IMR-90 (cell line): Measurements from ENCODE around the gene FBLN1. TPM values are rescaled to one million over a fixed set of nuclear protein-coding genes. Genes with fewer than 3 reads are reported as not detected.

Source experiments
- ATAC-seq: fragments of 200-7000 bp; cut with Tn5 transposase; 2 replicates; pipeline ENCODE4 v1.9.1; 2020; ENCODE audit warnings: low read depth, mild to moderate bottlenecking, moderate library complexity
- BruUV-seq: library from RNA; stranded (reverse); fragments of 400-500 nt; replicated peaks from 2 replicates; lab custom pipeline; 2021; lab: Mats Ljungman, UMichigan
- CTCF ChIA-PET: fragments of 300-600 bp; formaldehyde crosslinking; extraction: SDS; loops from one replicate; lab custom pipeline; 2021; ENCODE audit warnings: antibody characterized with exemption; lab: Yijun Ruan, JAX
- POLR2A ChIA-PET: fragments of 300-600 bp; sonication (Branson Sonifier 250); formaldehyde crosslinking; loops from one replicate; lab custom pipeline; 2022; ENCODE audit warnings: antibody characterized with exemption; ENCODE audit not compliant: unreplicated experiment; lab: Charles Lee
- DNase-seq: peaks from one replicate; pipeline ENCODE4 v3.0.0; 2013
- H2AFZ ChIP-seq: replicated peaks from 2 replicates; pipeline ENCODE3; 2013; ENCODE audit warnings: low read length, mild to moderate bottlenecking; ENCODE audit not compliant: poor library complexity
- H2AK5ac ChIP-seq: 2 replicates; pipeline ENCODE4 v1.6.1; 2013; ENCODE audit warnings: low read depth, low read length, inconsistent platforms
- H2AK9ac ChIP-seq: replicated peaks from 2 replicates; pipeline ENCODE3; 2013; ENCODE audit warnings: mild to moderate bottlenecking, low read depth, low read length, moderate library complexity; ENCODE audit not compliant: poor library complexity
- H2BK120ac ChIP-seq: 2 replicates; pipeline ENCODE4 v1.6.1; 2013; ENCODE audit warnings: low read depth, low read length, inconsistent platforms
- H2BK15ac ChIP-seq: 3 replicates; pipeline ENCODE4 v1.6.1; 2013; ENCODE audit warnings: low read depth, low read length, inconsistent platforms
- H2BK20ac ChIP-seq: 2 replicates; pipeline ENCODE4 v1.6.1; 2013; ENCODE audit warnings: low read depth, mild to moderate bottlenecking, inconsistent platforms, low read length, moderate library complexity
- H2BK5ac ChIP-seq: 2 replicates; pipeline ENCODE4 v1.6.1; 2013; ENCODE audit warnings: mild to moderate bottlenecking, low read depth, low read length, inconsistent platforms; ENCODE audit not compliant: poor library complexity, severe bottlenecking
- H3K14ac ChIP-seq: replicated peaks from 2 replicates; pipeline ENCODE4 v1.6.1; 2013; ENCODE audit warnings: low read depth, low read length, inconsistent platforms
- H3K18ac ChIP-seq: 2 replicates; pipeline ENCODE4 v1.6.1; 2013; ENCODE audit warnings: low read depth, low read length, control low read depth
- H3K23ac ChIP-seq: 2 replicates; pipeline ENCODE4 v1.6.1; 2013; ENCODE audit warnings: low read depth, low read length, inconsistent platforms
- H3K27ac ChIP-seq: 2 replicates; pipeline ENCODE4 v1.5.1; 2013; ENCODE audit warnings: mild to moderate bottlenecking, control low read depth, low read length; ENCODE audit not compliant: insufficient read depth
- H3K27me3 ChIP-seq: 2 replicates; pipeline ENCODE4 v1.6.1; 2013; ENCODE audit warnings: low read length; ENCODE audit not compliant: control insufficient read depth, insufficient read depth
- H3K36me3 ChIP-seq: 2 replicates; pipeline ENCODE4 v1.6.1; 2013; ENCODE audit warnings: low read length, mixed read lengths; ENCODE audit not compliant: control insufficient read depth, insufficient read depth
- H3K4ac ChIP-seq: 2 replicates; pipeline ENCODE4 v1.6.1; 2013; ENCODE audit warnings: low read depth, low read length, inconsistent platforms
- H3K4me1 ChIP-seq: 2 replicates; pipeline ENCODE4 v1.6.1; 2013; ENCODE audit warnings: low read length, mixed read lengths; ENCODE audit not compliant: control insufficient read depth, insufficient read depth
- H3K4me2 ChIP-seq: 2 replicates; pipeline ENCODE4 v1.6.1; 2013; ENCODE audit warnings: low read depth, mild to moderate bottlenecking, control low read depth, low read length, moderate library complexity
- H3K4me3 ChIP-seq: 2 replicates; pipeline ENCODE4 v1.5.1; 2013; ENCODE audit warnings: low read depth, mild to moderate bottlenecking, control low read depth, low read length, moderate library complexity; ENCODE audit not compliant: insufficient read depth
- H3K56ac ChIP-seq: 2 replicates; pipeline ENCODE4 v1.6.1; 2013; ENCODE audit warnings: low read length, inconsistent platforms; ENCODE audit not compliant: insufficient read depth; ENCODE audit errors: extremely low read depth
- H3K79me1 ChIP-seq, 2 experiments: 2 replicates each; pipeline ENCODE4 v1.6.1; 2013; ENCODE audit warnings: low read length in 2 of 2, inconsistent platforms in 1 of 2, low read depth in 1 of 2
- H3K9ac ChIP-seq: 2 replicates; pipeline ENCODE4 v1.6.1; 2013; ENCODE audit warnings: low read depth, low read length, control low read depth
- H3K9me1 ChIP-seq: 2 replicates; pipeline ENCODE4 v1.6.1; 2013; ENCODE audit warnings: low read length, inconsistent platforms; ENCODE audit not compliant: insufficient read depth
- H3K9me3 ChIP-seq: 2 replicates; pipeline ENCODE4 v1.6.1; 2013; ENCODE audit warnings: low read length; ENCODE audit not compliant: control insufficient read depth, insufficient read depth
- H4K20me1 ChIP-seq: 2 replicates; pipeline ENCODE4 v1.6.1; 2013; ENCODE audit warnings: low read length, inconsistent platforms; ENCODE audit not compliant: insufficient read depth
- H4K5ac ChIP-seq: 2 replicates; pipeline ENCODE4 v1.6.1; 2013; ENCODE audit warnings: mild to moderate bottlenecking, low read depth, low read length, control low read depth
- H4K8ac ChIP-seq, 2 experiments: 2 replicates each; pipeline ENCODE4 v1.6.1; 2013; ENCODE audit warnings: low read depth in 2 of 2, low read length in 2 of 2, control low read depth in 1 of 2, inconsistent platforms in 1 of 2
- H4K91ac ChIP-seq: 2 replicates; pipeline ENCODE4 v1.6.1; 2013; ENCODE audit warnings: low read depth, low read length, inconsistent platforms; ENCODE audit not compliant: insufficient read depth
- BHLHE40 ChIP-seq: fragments of 150-350 bp; IDR thresholded peaks from 2 replicates; pipeline ENCODE4 v1.6.1; 2016; ENCODE audit warnings: mild to moderate bottlenecking, low read depth, low read length
- CEBPB ChIP-seq: IDR thresholded peaks from 2 replicates; pipeline ENCODE4 v1.6.1; 2012; ENCODE audit warnings: low read depth, low read length, improper control_type of control experiment
- CHD1 ChIP-seq: IDR thresholded peaks from 2 replicates; pipeline ENCODE4 v1.6.1; 2012; ENCODE audit warnings: low read depth, low read length, improper control_type of control experiment
- CTCF ChIP-seq: conservative IDR thresholded peaks from 2 replicates; pipeline ENCODE4 v1.5.1; 2012; ENCODE audit warnings: mild to moderate bottlenecking, low read depth, low read length, improper control_type of control experiment
- ELK1 ChIP-seq: fragments of 150-350 bp; IDR thresholded peaks from 2 replicates; pipeline ENCODE4 v1.6.1; 2016; ENCODE audit warnings: low read depth, mild to moderate bottlenecking, low read length, moderate library complexity, borderline replicate concordance
- FOS ChIP-seq: fragments of 150-350 bp; IDR thresholded peaks from 2 replicates; pipeline ENCODE4 v1.6.1; 2016; ENCODE audit warnings: low read depth, low read length
- MAFK ChIP-seq: IDR thresholded peaks from 2 replicates; pipeline ENCODE4 v1.6.1; 2012; ENCODE audit warnings: low read depth, low read length, improper control_type of control experiment
- MAZ ChIP-seq: IDR thresholded peaks from 2 replicates; pipeline ENCODE4 v1.6.1; 2012; ENCODE audit warnings: low read depth, mild to moderate bottlenecking, low read length, improper control_type of control experiment, moderate library complexity, borderline replicate concordance
- MXI1 ChIP-seq: IDR thresholded peaks from 2 replicates; pipeline ENCODE4 v1.6.1; 2012; ENCODE audit warnings: low read depth, mild to moderate bottlenecking, low read length, moderate library complexity, borderline replicate concordance
- NFE2L2 ChIP-seq: fragments of 150-350 bp; IDR thresholded peaks from 2 replicates; pipeline ENCODE4 v1.6.1; 2016; ENCODE audit warnings: low read depth, mild to moderate bottlenecking, low read length
- POLR2A ChIP-seq: IDR thresholded peaks from 2 replicates; pipeline ENCODE4 v1.6.1; 2012; ENCODE audit warnings: mild to moderate bottlenecking, low read depth, low read length
- RAD21 ChIP-seq: IDR thresholded peaks from 2 replicates; pipeline ENCODE4 v1.6.1; 2012; ENCODE audit warnings: low read length, improper control_type of control experiment
- RCOR1 ChIP-seq: IDR thresholded peaks from 2 replicates; pipeline ENCODE4 v1.6.1; 2012; ENCODE audit warnings: mild to moderate bottlenecking, low read length, improper control_type of control experiment; ENCODE audit not compliant: insufficient replicate concordance
- RFX5 ChIP-seq: IDR thresholded peaks from 2 replicates; pipeline ENCODE4 v1.8.0; 2012; ENCODE audit warnings: low read depth, mild to moderate bottlenecking, low read length, moderate library complexity
- SMC3 ChIP-seq: fragments of 150-350 bp; IDR thresholded peaks from 2 replicates; pipeline ENCODE4 v1.6.1; 2016; ENCODE audit warnings: low read depth, mild to moderate bottlenecking, antibody characterized with exemption, low read length, moderate library complexity
- WGBS, 2 experiments: methylation state at CpG; one replicate each; pipeline versions ENCODE4 v1.1.5 to v1.1.7; 2013; ENCODE audit warnings: missing lambda C conversion rate in 2 of 2; ENCODE audit not compliant: insufficient read length in 1 of 2; ENCODE audit errors: extremely low coverage in 2 of 2; 5-methylcytosine and 5-hydroxymethylcytosine counted together
- dilution Hi-C: fragments of 300-500 bp; cut with HindIII; formaldehyde crosslinking; loops from one replicate; pipeline ENCODE4 v1.14.3; 2018; ENCODE audit warnings: low sequenced_read_pairs; ENCODE audit not compliant: unreplicated experiment
- in situ Hi-C: fragments of 300-500 bp; cut with MboI; formaldehyde crosslinking; loops from 3 replicates; pipeline ENCODE4 v1.14.3; 2019; ENCODE audit warnings: low sequenced_read_pairs, inconsistent platforms, mixed read lengths
- intact Hi-C: fragments of 100-400 bp; cut with micrococcal nuclease; formaldehyde crosslinking; loops from 2 replicates; pipeline ENCODE4 v1.10.0; 2022
- polyA plus RNA-seq, 3 experiments: library from polyadenylated mRNA; depleted of rRNA; stranded (reverse); fragments of >200 nt; gene quantifications; 2 replicates each; pipeline ENCODE4 v1.2.3, GENCODE V29; 2012; ENCODE audit warnings: low replicate concordance in 1 of 3
- total RNA-seq: library from RNA; depleted of rRNA; stranded (reverse); fragments of >200 nt; gene quantifications from 2 replicates; pipeline ENCODE4 v1.2.3, GENCODE V29; 2012
- TF ChIP-seq, protein P1 (sequence below): fragments of 150-350 bp; IDR thresholded peaks from 2 replicates; pipeline ENCODE4 v1.6.1; 2017; ENCODE audit warnings: mild to moderate bottlenecking, antibody characterized with exemption, low read length, low read depth

The FBLN1 gene
- total and polyA plus RNA-seq, 2 of the 4 experiments (the other 2 are of a cell fraction): 11.3 to 87.9 TPM

- no peaks in the 10 kb centered on the region for H4K20me1 ChIP-seq
- no peak overlapping the region for H4K8ac ChIP-seq
- 88% methylated on average over 8 of the region's 12 CpGs; no CpG with 5 or more reads in 1 of the 2 experiments for WGBS, 2 experiments
- H3K14ac ChIP-seq: no peak overlapping the region
- ChIA-PET POLR2A (no interaction called here), CTCF (no interaction called here)
- no peak overlapping the region for H2BK20ac ChIP-seq
- H2AK9ac ChIP-seq: no peak overlapping the region
- peaks cover 0 to 5% of the 10 kb centered on the region in 2 experiments; a peak in 2 of 4 replicates for H3K79me1 ChIP-seq
- no peak overlapping the region for H3K4me3 ChIP-seq
- H2AK5ac ChIP-seq: no peak overlapping the region; the same call in 1 of the 2 replicates
- intact Hi-C loops: no loop called here
- H3K23ac ChIP-seq: no peak overlapping the region
- no peak overlapping the region for H2BK5ac ChIP-seq
- no peak overlapping the region for H3K9ac ChIP-seq
- H2BK15ac ChIP-seq: no peak overlapping the region
- DNase-seq: peak; percentile 35
- H3K27me3 ChIP-seq: no peaks in the 10 kb centered on the region
- dilution Hi-C loops: no loop called here
- no peak overlapping the region for H4K91ac ChIP-seq
- peaks cover 21% of the 10 kb centered on the region for H3K9me1 ChIP-seq
- no peak overlapping the region for H2BK120ac ChIP-seq
- no peaks in the 10 kb centered on the region for H3K9me3 ChIP-seq
- no peak overlapping the region for H3K56ac ChIP-seq
- H3K4me2 ChIP-seq: no peak overlapping the region
- H3K4ac ChIP-seq: no peak overlapping the region; the same call in 1 of the 2 replicates
- TF ChIP-seq SMC3 (no peak), RAD21 (no peak), CTCF (no peak), NFE2L2 (no peak), MAZ (no peak), MAFK (no peak), POLR2A (no peak), CEBPB (no peak), CHD1 (no peak), FOS (no peak), MXI1 (no peak), BHLHE40 (no peak), RFX5 (no peak), ELK1 (no peak), RCOR1 (no peak)
- TF ChIP-seq, protein P1, sequence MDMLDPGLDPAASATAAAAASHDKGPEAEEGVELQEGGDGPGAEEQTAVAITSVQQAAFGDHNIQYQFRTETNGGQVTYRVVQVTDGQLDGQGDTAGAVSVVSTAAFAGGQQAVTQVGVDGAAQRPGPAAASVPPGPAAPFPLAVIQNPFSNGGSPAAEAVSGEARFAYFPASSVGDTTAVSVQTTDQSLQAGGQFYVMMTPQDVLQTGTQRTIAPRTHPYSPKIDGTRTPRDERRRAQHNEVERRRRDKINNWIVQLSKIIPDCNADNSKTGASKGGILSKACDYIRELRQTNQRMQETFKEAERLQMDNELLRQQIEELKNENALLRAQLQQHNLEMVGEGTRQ: no peak
- no TSS peak for BruUV-seq
- no peak overlapping the region for H3K18ac ChIP-seq
- H2AFZ ChIP-seq: no peak overlapping the region
- in situ Hi-C loops: no loop called here
- no peak overlapping the region for H4K5ac ChIP-seq
- peaks cover 16% of the 10 kb centered on the region for H3K4me1 ChIP-seq
- H3K36me3 ChIP-seq: peaks cover 84% of the 10 kb centered on the region
- H3K27ac ChIP-seq: no peak overlapping the region
- no peak for ATAC-seq
Observed at GRCh38 chr22:45544588-45545170, 42.0 kb downstream of the FBLN1 start.
